A549 (cell line): Measurements from ENCODE around the gene DHX16.

Experiments used
- CTCF ChIP-seq: fragments of >200 bp; sonication (Bioruptor Twin); formaldehyde crosslinking; IDR thresholded peaks from 3 replicates; pipeline ENCODE4 v1.5.1; 2016
- EP300 ChIP-seq, 2 experiments: fragments of >200 bp; sonication (Bioruptor Twin); formaldehyde crosslinking; IDR thresholded peaks; 2 replicates in 1 of 2; 3 replicates in 1 of 2; pipeline ENCODE4 v1.6.1; 2016 to 2017
- ESRRA ChIP-seq: fragments of 150-350 bp; IDR thresholded peaks from 2 replicates; pipeline ENCODE4 v1.6.1; 2014; ENCODE audit warnings: mild to moderate bottlenecking, low read length, borderline replicate concordance
- MAX ChIP-seq: IDR thresholded peaks from 2 replicates; pipeline ENCODE4 v1.6.1; 2012
- MYC ChIP-seq: IDR thresholded peaks from 2 replicates; pipeline ENCODE4 v1.6.1; 2012; ENCODE audit warnings: mild to moderate bottlenecking, inconsistent platforms, low read length, improper control_type of control experiment, borderline replicate concordance
- REST ChIP-seq: fragments of 200-600 bp; sonication (generic); IDR thresholded peaks from 2 replicates; pipeline ENCODE4 v1.6.1; 2016; ENCODE audit warnings: antibody characterized with exemption, mild to moderate bottlenecking, moderate library complexity
- RFX5 ChIP-seq: fragments of 450-650 bp; IDR thresholded peaks from 2 replicates; pipeline ENCODE4 v1.7.1; 2014; ENCODE audit warnings: antibody characterized with exemption, mild to moderate bottlenecking, moderate library complexity
- ZC3H11A ChIP-seq: fragments of 450-650 bp; IDR thresholded peaks from 2 replicates; pipeline ENCODE4 v1.6.1; 2014; ENCODE audit warnings: antibody characterized with exemption, mild to moderate bottlenecking

GRCh38 chr6:30640481-30640880 lies 32.3 kb downstream of the DHX16 start:
- TF ChIP-seq MYC, result no peak
- no peak for TF ChIP-seq CTCF
- no peak for TF ChIP-seq ZC3H11A
- no peak for TF ChIP-seq EP300 (IDR thresholded peaks at IDR 0.05)
- no peak for TF ChIP-seq ESRRA
- no peak for TF ChIP-seq MAX
- TF ChIP-seq REST, result no peak
- TF ChIP-seq RFX5, result no peak
